ENCODE measurements around the gene KCNQ5. TPM values are rescaled to one million over a fixed set of nuclear protein-coding genes. Genes with fewer than 3 reads are reported as not detected.

The KCNQ5 gene
- total RNA-seq, 1 experiment from 2014 or later = 0.07 TPM

DNA sequence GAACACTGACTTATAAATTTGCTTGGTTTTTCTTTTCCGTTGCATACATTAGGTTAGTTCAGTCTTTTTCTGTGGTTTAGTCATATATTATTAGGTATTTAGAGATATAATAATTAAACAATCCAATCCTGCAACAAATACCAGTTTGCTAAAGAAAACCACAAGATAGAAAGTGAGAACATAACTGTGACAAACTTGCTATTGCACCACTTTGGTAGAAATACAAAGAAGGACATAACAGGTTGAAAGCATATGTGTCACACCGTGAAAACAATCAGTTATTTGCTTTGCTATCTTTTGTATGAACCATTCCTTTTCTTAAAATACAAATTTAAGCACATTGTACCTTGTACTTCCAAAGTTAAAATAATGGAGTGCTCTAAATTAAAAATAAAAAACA lies 42.0 kb upstream of the KCNQ5 start:
- no peak for DNase-seq
- Histone ChIP-seq H4K5ac (ENCODE audit: insufficient read length, low read depth, low read length) (no peak overlapping the region), H2BK15ac (ENCODE audit: low read depth, low read length) (no peak overlapping the region), H2BK5ac (ENCODE audit: insufficient read length, low read length) (no peak overlapping the region), H3K23ac (ENCODE audit: insufficient read length, low read depth, low read length) (no peak overlapping the region), H2BK120ac (ENCODE audit: low read depth, low read length, poor library complexity, severe bottlenecking) (no peak overlapping the region), H2BK20ac (ENCODE audit: low read depth, low read length, poor library complexity, severe bottlenecking) (no peak overlapping the region), H3K56ac (ENCODE audit: insufficient read length, low read depth, low read length) (no peak overlapping the region), H4K20me1 (ENCODE audit: control insufficient read depth, insufficient read depth, insufficient read length) (no peaks in the 10 kb centered on the region), H3K4ac (ENCODE audit: low read depth, low read length) (no peak overlapping the region), H3K18ac (ENCODE audit: insufficient read length, low read depth, low read length) (no peak overlapping the region), H3K4me2 (ENCODE audit: insufficient read depth, insufficient read length, low read length) (no peak overlapping the region), H3K9me3 (ENCODE audit: control insufficient read depth, low read depth, low read length) (no peaks in the 10 kb centered on the region), H2AK5ac (ENCODE audit: insufficient read length, low read length) (no peak overlapping the region), H3K23me2 (ENCODE audit: insufficient read length, low read depth, low read length, poor library complexity, severe bottlenecking) (no peaks in the 10 kb centered on the region), H4K91ac (ENCODE audit: insufficient read length, low read depth, low read length) (no peak overlapping the region), H3K79me1 (ENCODE audit: insufficient read depth, low read depth, low read length, poor library complexity, severe bottlenecking) (no peaks in the 10 kb centered on the region), H2BK12ac (ENCODE audit: insufficient read length, low read depth, low read length) (no peak overlapping the region), H3T11ph (ENCODE audit: low read length) (no peak overlapping the region), H3K4me1 (ENCODE audit: insufficient read depth, low read length) (no peaks in the 10 kb centered on the region), H4K8ac (replicated peaks; ENCODE audit: insufficient read length, low read depth, low read length) (no peak overlapping the region), H3K9ac (ENCODE audit: extremely low read depth, insufficient read length, low read length) (no peak overlapping the region), H3K27me3 (ENCODE audit: insufficient read depth, low read length) (no peaks in the 10 kb centered on the region), H2AFZ (ENCODE audit: low read length) (no peak overlapping the region), H3K27ac (ENCODE audit: insufficient read length, low read depth, low read length) (no peak overlapping the region), H3K14ac (ENCODE audit: insufficient read depth, low read length) (no peak overlapping the region), H3K79me2 (ENCODE audit: insufficient read depth, low read length) (no peaks in the 10 kb centered on the region)
- Mint-ChIP-seq H3K4me1 (no peaks in the 10 kb centered on the region), H3K27ac (no peak overlapping the region), H3K36me3 (ENCODE audit: insufficient read depth in 1 of 3, low read depth in 3 of 3) (no peaks in the 10 kb centered on the region), H3K27me3 (ENCODE audit: low read depth) (no peaks in the 10 kb centered on the region; the same call in 1 of the 2 replicates), H3K9me3 (no peaks in the 10 kb centered on the region; a peak in 2 of 5 replicates), H3K4me3 (no peak overlapping the region)
- no CpG with 5 or more reads among the region's 2 CpGs for WGBS (ENCODE audit: extremely low coverage, insufficient read length, low lambda C conversion rate)
- TF ChIP-seq, protein P1, sequence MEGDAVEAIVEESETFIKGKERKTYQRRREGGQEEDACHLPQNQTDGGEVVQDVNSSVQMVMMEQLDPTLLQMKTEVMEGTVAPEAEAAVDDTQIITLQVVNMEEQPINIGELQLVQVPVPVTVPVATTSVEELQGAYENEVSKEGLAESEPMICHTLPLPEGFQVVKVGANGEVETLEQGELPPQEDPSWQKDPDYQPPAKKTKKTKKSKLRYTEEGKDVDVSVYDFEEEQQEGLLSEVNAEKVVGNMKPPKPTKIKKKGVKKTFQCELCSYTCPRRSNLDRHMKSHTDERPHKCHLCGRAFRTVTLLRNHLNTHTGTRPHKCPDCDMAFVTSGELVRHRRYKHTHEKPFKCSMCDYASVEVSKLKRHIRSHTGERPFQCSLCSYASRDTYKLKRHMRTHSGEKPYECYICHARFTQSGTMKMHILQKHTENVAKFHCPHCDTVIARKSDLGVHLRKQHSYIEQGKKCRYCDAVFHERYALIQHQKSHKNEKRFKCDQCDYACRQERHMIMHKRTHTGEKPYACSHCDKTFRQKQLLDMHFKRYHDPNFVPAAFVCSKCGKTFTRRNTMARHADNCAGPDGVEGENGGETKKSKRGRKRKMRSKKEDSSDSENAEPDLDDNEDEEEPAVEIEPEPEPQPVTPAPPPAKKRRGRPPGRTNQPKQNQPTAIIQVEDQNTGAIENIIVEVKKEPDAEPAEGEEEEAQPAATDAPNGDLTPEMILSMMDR (conservative IDR thresholded peaks at IDR 0.05) = no peak

Measured in H9 (cell line).